ENCODE data around the gene NEDD4L.

GRCh38 chr18:58276789-58277739 lies 233.0 kb downstream of the NEDD4L start:
- TF ChIP-seq CTCF (IDR thresholded peaks at IDR 0.05; ENCODE audit: low read depth, low read length) (no peak), MAX (IDR thresholded peaks at IDR 0.05; ENCODE audit: low read depth, low read length) (no peak)
